ENCODE data around the gene PLA2G4D.

The PLA2G4D gene

GRCh38 chr15:42057799-42058646 lies 36.3 kb downstream of the PLA2G4D start:
- DNase-seq (ENCODE audit: low read depth in 1 of 2, low spot score in 1 of 2), result no peak

GRCh38 chr15:42056934-42057798 lies 37.2 kb downstream of the PLA2G4D start:
- DNase-seq (ENCODE audit: low read depth in 1 of 2, low spot score in 1 of 2), result peak in 1 of 2 donors; percentile 27

- no peak for DNase-seq (ENCODE audit: low read depth in 1 of 2, low spot score in 1 of 2)
Measured at GRCh38 chr15:42053914-42054313, 40.4 kb downstream of the PLA2G4D start.

GRCh38 chr15:42053010-42053409 lies 41.4 kb downstream of the PLA2G4D start:
- no peak for DNase-seq (ENCODE audit: low read depth in 1 of 2, low spot score in 1 of 2)

- DNase-seq (ENCODE audit: low read depth in 1 of 2, low spot score in 1 of 2), result no peak
Measured at GRCh38 chr15:42050484-42051255, 43.7 kb downstream of the PLA2G4D start.

GRCh38 chr15:42048821-42049200 lies 45.6 kb downstream of the PLA2G4D start:
- no peak for DNase-seq (ENCODE audit: low read depth in 1 of 2, low spot score in 1 of 2)

GRCh38 chr15:42048080-42048820 lies 46.1 kb downstream of the PLA2G4D start:
- no peak for DNase-seq (ENCODE audit: low read depth in 1 of 2, low spot score in 1 of 2)

- DNase-seq (ENCODE audit: low read depth in 1 of 2, low spot score in 1 of 2), result no peak
Measured at GRCh38 chr15:42046597-42046996, 47.8 kb downstream of the PLA2G4D start.

- DNase-seq (ENCODE audit: low read depth in 1 of 2, low spot score in 1 of 2), result no peak
Measured at GRCh38 chr15:42045211-42045615, 49.1 kb downstream of the PLA2G4D start.

GRCh38 chr15:42042602-42043400 lies 51.6 kb downstream of the PLA2G4D start:
- no peak for DNase-seq (ENCODE audit: low read depth in 1 of 2, low spot score in 1 of 2)

GRCh38 chr15:42038401-42038800 lies 56.0 kb downstream of the PLA2G4D start:
- DNase-seq (ENCODE audit: low read depth in 1 of 2, low spot score in 1 of 2), result no peak

- no peak for DNase-seq (ENCODE audit: low read depth in 1 of 2, low spot score in 1 of 2)
Measured at GRCh38 chr15:42037656-42038055, 56.7 kb downstream of the PLA2G4D start.

- DNase-seq (ENCODE audit: low read depth in 1 of 2, low spot score in 1 of 2), result no peak
Measured at GRCh38 chr15:42036966-42037365, 57.4 kb downstream of the PLA2G4D start.

- no peak for DNase-seq (ENCODE audit: low read depth in 1 of 2, low spot score in 1 of 2)
Measured at GRCh38 chr15:42036112-42036905, 58.1 kb downstream of the PLA2G4D start.

GRCh38 chr15:42035435-42035761 lies 59.0 kb downstream of the PLA2G4D start:
- DNase-seq (ENCODE audit: low read depth in 1 of 2, low spot score in 1 of 2), result no peak

GRCh38 chr15:42034628-42035434 lies 59.5 kb downstream of the PLA2G4D start:
- no peak for DNase-seq (ENCODE audit: low read depth in 1 of 2, low spot score in 1 of 2)

- DNase-seq (ENCODE audit: low read depth in 1 of 2, low spot score in 1 of 2), result no peak
Measured at GRCh38 chr15:42033214-42033873, 61.0 kb downstream of the PLA2G4D start.

Measured in activated T-helper 1 cell treated with anti-CD3 and anti-CD28 coated beads, Interleukin-2, amount 50 U/mL, for 16 hours (primary cell).